GM23338 (cell line): ENCODE data around the gene EMSY.

Experiments used
- CREB1 ChIP-seq: fragments of 250-450 bp; sonication (Bioruptor Pico); IDR thresholded peaks from 2 replicates; pipeline ENCODE4 v1.5.0; 2020; ENCODE audit warnings: low read depth, mild to moderate bottlenecking, moderate library complexity
- CTCF ChIP-seq, 2 experiments: fragments of 200-600 bp in 1 of 2; sonication (generic) in 1 of 2; conservative IDR thresholded peaks; 2 replicates each; pipeline versions ENCODE4 v1.5.1 to v1.6.1; 2016 to 2017; ENCODE audit warnings: antibody characterized with exemption in 2 of 2, low read depth in 2 of 2, mild to moderate bottlenecking in 2 of 2, moderate library complexity in 1 of 2
- EZH2 ChIP-seq: fragments of 200-600 bp; sonication (generic); IDR thresholded peaks from one replicate; pipeline ENCODE4 v1.8.0; 2017; ENCODE audit warnings: antibody characterized with exemption, mild to moderate bottlenecking, low read depth; ENCODE audit not compliant: unreplicated experiment
- EZH2phosphoT487 ChIP-seq: fragments of 200-600 bp; sonication (generic); IDR thresholded peaks from one replicate; pipeline ENCODE4 v1.8.1; 2018; ENCODE audit warnings: antibody characterized with exemption; ENCODE audit not compliant: unreplicated experiment
- POLR2AphosphoS5 ChIP-seq: IDR thresholded peaks from 2 replicates; pipeline ENCODE4 v1.6.1; 2016; ENCODE audit warnings: antibody characterized with exemption, low read depth
- TF ChIP-seq, protein P1 (sequence below): IDR thresholded peaks from one replicate; pipeline ENCODE4 v1.6.1; 2018; ENCODE audit warnings: antibody characterized with exemption; ENCODE audit not compliant: unreplicated experiment
- TF ChIP-seq, protein P2 (sequence below): IDR thresholded peaks from 2 replicates; pipeline ENCODE4 v1.6.1; 2016; ENCODE audit warnings: antibody characterized with exemption

- TF ChIP-seq CTCF (conservative IDR thresholded peaks at IDR 0.05; ENCODE audit: low read depth in 2 of 2) (no peak), POLR2AphosphoS5 (no peak), EZH2 (no peak), EZH2phosphoT487 (no peak), CREB1 (CRISPR knock-in tag) (no peak)
- TF ChIP-seq, protein P1, sequence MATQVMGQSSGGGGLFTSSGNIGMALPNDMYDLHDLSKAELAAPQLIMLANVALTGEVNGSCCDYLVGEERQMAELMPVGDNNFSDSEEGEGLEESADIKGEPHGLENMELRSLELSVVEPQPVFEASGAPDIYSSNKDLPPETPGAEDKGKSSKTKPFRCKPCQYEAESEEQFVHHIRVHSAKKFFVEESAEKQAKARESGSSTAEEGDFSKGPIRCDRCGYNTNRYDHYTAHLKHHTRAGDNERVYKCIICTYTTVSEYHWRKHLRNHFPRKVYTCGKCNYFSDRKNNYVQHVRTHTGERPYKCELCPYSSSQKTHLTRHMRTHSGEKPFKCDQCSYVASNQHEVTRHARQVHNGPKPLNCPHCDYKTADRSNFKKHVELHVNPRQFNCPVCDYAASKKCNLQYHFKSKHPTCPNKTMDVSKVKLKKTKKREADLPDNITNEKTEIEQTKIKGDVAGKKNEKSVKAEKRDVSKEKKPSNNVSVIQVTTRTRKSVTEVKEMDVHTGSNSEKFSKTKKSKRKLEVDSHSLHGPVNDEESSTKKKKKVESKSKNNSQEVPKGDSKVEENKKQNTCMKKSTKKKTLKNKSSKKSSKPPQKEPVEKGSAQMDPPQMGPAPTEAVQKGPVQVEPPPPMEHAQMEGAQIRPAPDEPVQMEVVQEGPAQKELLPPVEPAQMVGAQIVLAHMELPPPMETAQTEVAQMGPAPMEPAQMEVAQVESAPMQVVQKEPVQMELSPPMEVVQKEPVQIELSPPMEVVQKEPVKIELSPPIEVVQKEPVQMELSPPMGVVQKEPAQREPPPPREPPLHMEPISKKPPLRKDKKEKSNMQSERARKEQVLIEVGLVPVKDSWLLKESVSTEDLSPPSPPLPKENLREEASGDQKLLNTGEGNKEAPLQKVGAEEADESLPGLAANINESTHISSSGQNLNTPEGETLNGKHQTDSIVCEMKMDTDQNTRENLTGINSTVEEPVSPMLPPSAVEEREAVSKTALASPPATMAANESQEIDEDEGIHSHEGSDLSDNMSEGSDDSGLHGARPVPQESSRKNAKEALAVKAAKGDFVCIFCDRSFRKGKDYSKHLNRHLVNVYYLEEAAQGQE = no peak
- TF ChIP-seq, protein P2, sequence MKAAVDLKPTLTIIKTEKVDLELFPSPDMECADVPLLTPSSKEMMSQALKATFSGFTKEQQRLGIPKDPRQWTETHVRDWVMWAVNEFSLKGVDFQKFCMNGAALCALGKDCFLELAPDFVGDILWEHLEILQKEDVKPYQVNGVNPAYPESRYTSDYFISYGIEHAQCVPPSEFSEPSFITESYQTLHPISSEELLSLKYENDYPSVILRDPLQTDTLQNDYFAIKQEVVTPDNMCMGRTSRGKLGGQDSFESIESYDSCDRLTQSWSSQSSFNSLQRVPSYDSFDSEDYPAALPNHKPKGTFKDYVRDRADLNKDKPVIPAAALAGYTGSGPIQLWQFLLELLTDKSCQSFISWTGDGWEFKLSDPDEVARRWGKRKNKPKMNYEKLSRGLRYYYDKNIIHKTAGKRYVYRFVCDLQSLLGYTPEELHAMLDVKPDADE = no peak
These were observed 154.5 kb downstream of the EMSY start for GRCh38 chr11:76599041-76600013.
